ENCODE measurements around the gene S1PR5. TPM values are rescaled to one million over a fixed set of nuclear protein-coding genes. Genes with fewer than 3 reads are reported as not detected.

Gene S1PR5
- total RNA-seq, 3 donors from 2014 or later = 0.16 to 1.2 (median 0.66) TPM

DNA sequence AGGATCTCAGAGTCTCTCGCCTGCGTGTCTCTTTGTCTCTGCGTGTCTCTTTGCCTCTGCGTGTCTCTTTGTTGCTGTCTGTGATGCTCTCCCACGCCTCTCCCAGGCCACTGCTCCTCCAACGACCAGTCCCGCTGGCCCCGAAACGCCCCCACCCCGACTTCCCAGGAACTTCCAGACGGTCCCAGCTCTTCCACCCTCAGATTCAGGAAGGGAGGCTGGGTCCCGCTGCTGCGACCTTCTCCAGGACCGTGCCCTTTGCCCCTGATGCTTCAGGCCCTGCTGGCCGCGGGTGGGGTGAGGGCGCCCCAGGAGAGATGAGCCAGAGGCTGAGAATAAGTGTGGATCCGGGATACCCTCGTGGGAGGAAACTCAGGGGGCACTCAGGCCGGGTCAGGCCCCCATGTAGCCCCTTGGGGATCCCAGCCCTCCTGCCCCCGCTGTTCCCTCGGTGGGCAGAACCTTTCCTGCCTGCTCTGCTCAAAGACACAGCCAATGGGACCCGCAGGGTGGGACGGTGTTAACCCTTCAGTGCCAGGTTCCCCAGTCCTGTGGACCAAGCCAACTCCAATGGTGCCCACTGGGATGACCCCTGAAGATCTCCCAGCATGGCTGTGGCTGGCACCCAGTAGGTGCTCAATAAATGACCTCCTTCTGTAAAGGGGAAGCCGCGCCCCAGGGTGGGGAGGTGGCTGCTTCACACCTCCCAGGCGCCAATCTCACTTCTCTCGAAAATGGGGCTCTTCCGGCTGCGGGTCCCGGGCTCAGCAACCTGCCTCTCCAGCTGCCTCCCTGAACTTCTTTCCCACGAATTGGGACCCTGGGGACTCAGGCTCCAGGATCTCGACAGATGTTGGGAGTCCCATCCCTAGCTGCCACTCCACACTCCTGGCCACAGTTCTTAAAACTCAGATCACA is 1.5 kb upstream of the S1PR5 start:
- no peak overlapping the region for H3K27ac ChIP-seq
- TF ChIP-seq, protein P1, sequence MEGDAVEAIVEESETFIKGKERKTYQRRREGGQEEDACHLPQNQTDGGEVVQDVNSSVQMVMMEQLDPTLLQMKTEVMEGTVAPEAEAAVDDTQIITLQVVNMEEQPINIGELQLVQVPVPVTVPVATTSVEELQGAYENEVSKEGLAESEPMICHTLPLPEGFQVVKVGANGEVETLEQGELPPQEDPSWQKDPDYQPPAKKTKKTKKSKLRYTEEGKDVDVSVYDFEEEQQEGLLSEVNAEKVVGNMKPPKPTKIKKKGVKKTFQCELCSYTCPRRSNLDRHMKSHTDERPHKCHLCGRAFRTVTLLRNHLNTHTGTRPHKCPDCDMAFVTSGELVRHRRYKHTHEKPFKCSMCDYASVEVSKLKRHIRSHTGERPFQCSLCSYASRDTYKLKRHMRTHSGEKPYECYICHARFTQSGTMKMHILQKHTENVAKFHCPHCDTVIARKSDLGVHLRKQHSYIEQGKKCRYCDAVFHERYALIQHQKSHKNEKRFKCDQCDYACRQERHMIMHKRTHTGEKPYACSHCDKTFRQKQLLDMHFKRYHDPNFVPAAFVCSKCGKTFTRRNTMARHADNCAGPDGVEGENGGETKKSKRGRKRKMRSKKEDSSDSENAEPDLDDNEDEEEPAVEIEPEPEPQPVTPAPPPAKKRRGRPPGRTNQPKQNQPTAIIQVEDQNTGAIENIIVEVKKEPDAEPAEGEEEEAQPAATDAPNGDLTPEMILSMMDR (IDR thresholded peaks at IDR 0.05) = no peak
- no peak for TF ChIP-seq POLR2AphosphoS5 (IDR thresholded peaks at IDR 0.05)
- no peak for TF ChIP-seq POLR2A (IDR thresholded peaks at IDR 0.05)
- no peaks in the 10 kb centered on the region for H3K4me1 ChIP-seq
- DNase-seq (ENCODE audit: low spot score in 2 of 2) = no peak
- no peaks in the 10 kb centered on the region for H3K36me3 ChIP-seq
- peaks cover 0 to 15% of the 10 kb centered on the region in 2 donors for H3K27me3 ChIP-seq
- H3K4me3 ChIP-seq = peak overlapping the region in 1 of 3 donors; percentile 69
- no peaks in the 10 kb centered on the region for H3K9me3 ChIP-seq
- intact Hi-C loops (cut with DNase I; ENCODE audit: low total_unique reads) = no loop called here

DNA sequence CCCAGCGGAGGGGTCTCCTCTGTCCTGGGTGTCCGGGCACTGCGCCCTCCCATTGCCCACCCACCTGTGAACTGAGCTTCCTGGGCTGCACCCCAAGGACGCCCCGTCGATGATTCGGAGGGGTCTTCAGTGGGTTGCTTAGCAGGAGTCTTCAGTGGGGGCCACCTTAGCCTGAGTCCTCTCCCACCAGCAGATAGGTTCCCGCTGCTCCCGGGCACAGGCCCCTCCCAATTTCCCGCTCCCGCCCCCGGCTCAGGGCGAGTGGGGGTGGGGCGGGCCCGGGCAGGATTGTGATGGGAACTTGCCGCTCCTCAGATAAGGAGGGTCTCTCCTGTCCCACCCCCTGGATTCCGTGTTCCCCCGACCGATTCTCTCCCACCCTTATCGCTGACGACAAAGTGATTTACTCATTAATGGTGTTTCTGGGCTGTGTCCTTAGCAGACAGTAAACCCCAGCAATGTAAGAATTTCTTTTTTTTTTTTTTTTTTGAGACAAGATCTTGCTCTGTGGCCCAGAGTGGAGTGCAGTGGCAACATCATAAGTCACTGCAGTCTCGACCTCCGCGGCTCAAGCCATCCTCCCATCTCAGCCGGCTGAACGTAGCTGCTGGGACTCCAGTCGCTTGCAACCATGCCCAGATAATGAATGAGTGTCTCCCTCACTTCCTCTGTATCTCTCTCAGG is 655 bp upstream of the S1PR5 start:
- TF ChIP-seq, protein P1 (IDR thresholded peaks at IDR 0.05) = no peak
- TF ChIP-seq POLR2A (IDR thresholded peaks at IDR 0.05) = no peak

DNA sequence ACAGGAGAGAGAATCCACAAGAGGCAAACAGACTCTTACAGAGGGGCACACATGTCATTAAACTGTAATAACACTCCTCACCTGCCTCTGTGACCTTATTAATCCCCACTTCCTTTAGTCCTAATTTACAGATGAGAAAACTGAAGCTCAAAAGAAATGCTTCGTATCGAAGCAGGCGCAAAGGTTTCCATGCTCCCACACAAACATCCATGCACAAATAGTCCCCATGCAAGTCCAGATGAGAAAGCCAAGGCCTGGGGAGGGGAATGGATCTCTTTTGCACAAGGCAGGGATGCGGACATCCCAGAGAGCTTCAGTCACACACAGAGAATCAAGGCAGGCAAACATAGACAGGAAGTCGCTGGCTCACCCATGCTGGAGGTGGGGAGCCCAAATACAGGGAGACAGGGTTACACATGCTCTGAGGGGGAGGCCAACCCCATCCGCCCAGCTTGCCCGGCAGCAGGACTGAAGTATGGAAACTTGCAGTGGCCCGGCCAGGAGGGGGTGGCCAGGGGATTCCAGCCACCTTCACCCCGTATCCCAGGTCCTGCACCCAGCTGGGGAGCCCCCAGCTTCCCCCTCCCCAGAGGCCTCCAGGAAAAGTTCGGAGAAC is 468 bp downstream of the S1PR5 start:
- peak overlapping the region; percentile 17 to 69 (median 61) for H3K4me3 ChIP-seq
- no peaks in the 10 kb centered on the region for H3K9me3 ChIP-seq
- H3K36me3 ChIP-seq = no peaks in the 10 kb centered on the region
- no peaks in the 10 kb centered on the region for H3K4me1 ChIP-seq
- no peak for DNase-seq (ENCODE audit: low spot score in 2 of 2)
- H3K27me3 ChIP-seq = peaks cover 0 to 20% of the 10 kb centered on the region in 2 donors
- H3K27ac ChIP-seq = peak overlapping the region; percentile 40 to 45
- no peak for TF ChIP-seq POLR2AphosphoS5 (IDR thresholded peaks at IDR 0.05)
- TF ChIP-seq, protein P1 (IDR thresholded peaks at IDR 0.05) = no peak
- no peak for TF ChIP-seq POLR2A (IDR thresholded peaks at IDR 0.05)
- intact Hi-C loops (cut with DNase I; ENCODE audit: low total_unique reads) = no loop called here

More for the DNA sequence above, 655 bp upstream of the S1PR5 start:
- Histone ChIP-seq H3K27ac (peak overlapping the region; percentile 25 to 45), H3K4me3 (peak overlapping the region; percentile 17 to 69 (median 61)), H3K4me1 (no peaks in the 10 kb centered on the region), H3K27me3 (peaks cover 0 to 20% of the 10 kb centered on the region in 2 donors), H3K9me3 (no peaks in the 10 kb centered on the region), H3K36me3 (no peaks in the 10 kb centered on the region)
- DNase-seq (ENCODE audit: low spot score in 2 of 2) = peak in 1 of 2 donors; percentile 27
- intact Hi-C loops (cut with DNase I; ENCODE audit: low total_unique reads) = no loop called here

DNA sequence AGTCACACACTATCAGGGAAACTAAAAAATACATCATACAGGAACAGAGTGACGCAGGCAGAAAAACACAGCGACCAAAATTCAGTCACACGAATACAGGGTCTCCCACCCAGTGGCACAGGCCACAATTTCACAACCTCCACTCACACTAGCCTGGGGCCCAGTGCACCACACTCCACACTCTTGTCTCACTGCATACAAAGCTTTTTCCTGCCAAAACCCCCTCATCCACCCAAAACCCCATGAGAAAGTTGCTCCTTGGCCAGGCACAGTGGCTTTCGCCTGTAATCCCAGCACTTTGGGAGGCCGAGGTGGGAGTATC is 1.2 kb downstream of the S1PR5 start:
- no peaks in the 10 kb centered on the region for H3K36me3 ChIP-seq
- H3K27ac ChIP-seq = no peak overlapping the region
- peaks cover 0 to 20% of the 10 kb centered on the region in 2 donors for H3K27me3 ChIP-seq
- no peaks in the 10 kb centered on the region for H3K9me3 ChIP-seq
- intact Hi-C loops (cut with DNase I; ENCODE audit: low total_unique reads) = no loop called here
- H3K4me1 ChIP-seq = no peaks in the 10 kb centered on the region
- DNase-seq (ENCODE audit: low spot score in 2 of 2) = no peak
- H3K4me3 ChIP-seq = no peak overlapping the region
- TF ChIP-seq, protein P1 (IDR thresholded peaks at IDR 0.05) = no peak
- TF ChIP-seq POLR2AphosphoS5 (IDR thresholded peaks at IDR 0.05) (no peak), POLR2A (IDR thresholded peaks at IDR 0.05) (no peak)

All from breast epithelium (tissue), 4 donors.